UCSD-AML1 (cell line): Measurements from ENCODE around the gene TNFSF13B.
A peak's percentile ranks its signal among the peaks of the same experiment; 100 is the strongest.
"Not testable (repeated sequence)": the region's sequence is repeated elsewhere in the genome, so short reads cannot be mapped to it uniquely, and the experiment has no call there.

ENCODE experiments used
- DNase-seq: peaks from one replicate; lab custom pipeline; 2025; ENCODE audit not compliant: unreplicated experiment; lab: John Stamatoyannopoulos, UW

TNFSF13B gene

GRCh38 chr13:108278466-108278865 lies 8.9 kb downstream of the TNFSF13B start:
- no peak for DNase-seq

DNA sequence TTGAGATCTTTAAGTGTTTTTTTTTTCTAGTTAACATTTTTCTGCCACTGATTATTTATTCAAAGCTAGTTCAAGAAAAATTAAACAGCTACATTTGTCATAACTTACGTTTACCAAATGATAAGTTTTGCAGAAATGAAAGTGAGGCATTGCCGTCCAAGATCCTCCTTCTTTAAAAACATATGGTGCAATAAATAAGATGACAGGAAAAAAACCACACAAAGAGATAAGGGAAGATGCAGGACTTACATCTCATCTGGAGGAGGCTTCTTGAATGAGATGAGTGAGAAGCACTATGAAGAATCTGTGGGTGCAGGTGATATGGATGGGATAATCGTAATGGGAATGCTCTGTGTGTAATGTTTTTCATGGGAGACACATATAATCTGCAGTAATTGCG lies 12.4 kb downstream of the TNFSF13B start:
- DNase-seq = no peak

- DNase-seq = no peak
Observed at GRCh38 chr13:108283110-108283509, 13.6 kb downstream of the TNFSF13B start.

DNA sequence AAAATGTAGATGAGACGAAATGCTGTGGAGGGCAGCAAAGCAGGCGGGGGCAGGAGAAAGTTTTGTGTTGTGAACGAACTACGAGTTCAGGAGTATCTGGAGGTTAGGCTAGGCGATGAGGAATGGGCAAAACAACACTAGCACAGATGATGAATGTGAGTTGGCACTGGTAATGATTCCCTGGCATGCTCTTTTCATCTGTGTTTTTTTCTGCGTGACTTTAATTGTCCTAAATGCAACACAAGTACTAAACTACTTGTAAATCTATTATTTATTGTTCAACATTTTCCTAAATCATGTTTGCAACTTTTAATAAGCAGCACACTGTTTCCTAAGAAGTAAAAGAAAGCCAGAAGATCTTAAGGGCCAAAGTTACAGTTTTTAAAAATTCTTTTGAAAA lies 19.2 kb downstream of the TNFSF13B start:
- no peak for DNase-seq

GRCh38 chr13:108289819-108290218 lies 20.3 kb downstream of the TNFSF13B start:
- no peak for DNase-seq

GRCh38 chr13:108297114-108297513 lies 27.6 kb downstream of the TNFSF13B start:
- DNase-seq = no peak

DNA sequence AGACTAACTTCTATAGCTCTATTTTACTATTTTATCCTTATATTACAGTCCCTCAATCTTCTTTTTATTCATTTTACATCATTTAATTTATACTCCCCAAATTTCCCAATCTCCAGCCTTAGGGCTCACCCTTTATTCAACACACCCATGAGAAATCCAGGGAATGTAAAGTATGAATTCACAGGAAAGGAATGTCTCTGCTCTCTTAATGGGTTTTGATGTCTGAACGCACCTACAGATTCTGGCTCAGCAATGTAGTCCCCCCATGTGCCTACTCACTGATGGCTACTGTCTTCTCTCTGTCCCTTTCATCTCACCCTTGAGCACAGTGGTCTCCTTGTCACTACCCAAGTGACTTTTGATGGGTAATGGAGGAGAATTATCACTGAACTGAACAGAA lies 32.8 kb downstream of the TNFSF13B start:
- no peak for DNase-seq

DNA sequence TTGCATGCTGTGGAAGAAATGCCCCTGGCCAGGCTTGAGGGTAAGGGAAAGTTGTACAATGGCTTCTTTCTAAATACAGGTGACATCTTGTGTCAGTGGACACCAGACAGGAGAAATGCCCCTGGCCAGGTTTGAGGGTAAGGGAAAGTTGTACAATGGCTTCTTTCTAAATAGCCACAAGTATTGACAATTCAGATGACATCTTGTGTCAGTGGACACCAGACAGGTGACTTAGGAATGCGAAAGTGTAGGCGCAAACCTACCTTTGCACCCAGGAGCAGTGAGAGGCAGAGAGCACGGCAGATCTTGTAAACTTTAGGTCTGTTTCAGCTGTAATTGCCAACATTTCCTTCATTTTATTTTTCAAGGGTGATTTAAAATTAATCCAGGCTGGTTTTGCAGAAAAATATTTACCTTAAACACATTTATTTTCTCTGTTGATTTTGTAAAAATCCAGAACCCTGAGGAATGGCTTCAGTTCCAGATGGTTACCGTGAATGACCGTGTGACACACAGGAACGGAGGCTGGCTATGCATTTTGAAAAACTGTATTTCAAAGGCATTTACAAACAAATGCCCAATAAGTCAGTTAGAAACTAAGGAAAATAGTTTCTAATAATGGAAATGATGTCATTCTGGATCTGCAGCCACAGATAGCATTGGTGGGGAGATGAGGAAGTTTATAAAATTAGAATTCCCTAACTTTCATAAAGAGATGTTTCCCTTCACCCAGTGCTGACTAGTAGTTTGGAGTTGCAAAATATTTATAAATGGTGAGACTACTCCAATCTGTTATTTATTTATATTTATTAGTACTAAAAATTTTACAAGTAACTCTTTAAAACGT lies 34.9 kb downstream of the TNFSF13B start:
- no peak for DNase-seq

DNA sequence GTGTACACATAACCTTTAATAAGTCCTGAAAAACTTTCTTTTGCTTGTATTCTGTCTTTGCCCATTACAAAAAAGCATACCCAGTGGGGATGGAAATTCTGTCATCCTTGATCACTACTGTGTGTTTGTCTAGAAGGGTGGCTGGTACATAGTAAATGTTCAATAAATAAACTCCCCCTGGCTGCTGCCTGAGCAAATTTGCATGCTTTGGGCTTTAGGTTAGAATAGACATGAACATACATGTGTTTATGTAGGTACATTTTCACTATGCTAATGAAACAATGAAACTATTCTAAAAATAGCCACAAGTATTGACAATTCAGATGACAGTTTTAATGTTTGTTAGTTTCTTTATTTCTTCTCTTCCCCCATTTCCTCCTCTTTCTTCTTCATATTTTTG lies 36.1 kb downstream of the TNFSF13B start:
- no peak for DNase-seq

DNA sequence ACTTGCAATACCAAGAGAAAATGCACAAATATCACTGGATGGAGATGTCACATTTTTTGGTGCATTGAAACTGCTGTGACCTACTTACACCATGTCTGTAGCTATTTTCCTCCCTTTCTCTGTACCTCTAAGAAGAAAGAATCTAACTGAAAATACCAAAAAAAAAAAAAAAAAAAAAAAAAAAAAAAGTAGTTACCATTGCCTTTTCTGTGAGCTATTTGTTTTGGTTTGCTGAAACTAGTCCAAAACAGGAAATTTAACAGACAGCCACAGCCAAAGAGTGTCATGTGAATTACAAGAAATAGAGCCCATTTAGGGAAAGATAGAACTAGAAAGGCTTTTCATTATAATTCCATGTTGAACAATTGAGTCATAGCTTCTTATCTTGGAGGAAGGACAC lies 37.3 kb downstream of the TNFSF13B start:
- DNase-seq = no peak

DNA sequence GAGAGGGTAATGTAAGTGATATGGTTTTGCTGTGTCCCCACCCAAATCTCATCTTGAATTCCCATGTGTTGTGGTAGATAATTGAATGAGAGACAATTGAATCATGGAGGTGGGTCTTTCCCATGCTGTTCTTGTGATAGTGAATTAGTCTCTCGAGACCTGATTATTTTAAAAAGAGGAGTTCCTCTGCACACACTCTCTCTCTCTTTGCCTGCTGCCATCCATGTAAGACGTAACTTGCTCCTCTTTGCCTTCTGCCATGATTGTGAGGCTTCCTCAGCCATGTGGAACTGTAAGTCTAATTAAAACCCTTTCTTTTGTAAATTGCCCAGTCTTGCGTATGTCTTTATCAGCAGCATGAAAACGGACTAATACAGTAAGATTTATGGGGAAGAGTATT lies 42.1 kb downstream of the TNFSF13B start:
- not testable (repeated sequence) for DNase-seq

DNA sequence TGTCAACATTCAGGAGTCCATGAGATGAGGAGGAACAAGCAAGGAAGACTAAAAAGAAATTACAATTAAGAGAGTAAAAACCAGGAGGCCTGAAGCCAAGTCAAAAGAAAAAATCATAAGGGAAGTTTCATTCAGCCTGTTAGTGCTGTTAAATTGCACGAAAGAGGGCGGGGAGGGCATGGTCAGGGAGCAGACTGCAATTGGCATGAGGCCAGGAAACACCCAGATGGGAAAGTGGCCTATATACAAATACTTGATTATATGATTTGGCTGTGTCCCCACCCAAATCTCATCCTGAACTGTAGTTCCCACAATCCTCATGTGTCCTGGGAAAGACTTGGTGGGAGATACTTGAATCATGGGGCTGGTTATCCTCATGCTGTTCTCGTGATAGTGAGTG lies 43.9 kb downstream of the TNFSF13B start:
- no peak for DNase-seq

DNA sequence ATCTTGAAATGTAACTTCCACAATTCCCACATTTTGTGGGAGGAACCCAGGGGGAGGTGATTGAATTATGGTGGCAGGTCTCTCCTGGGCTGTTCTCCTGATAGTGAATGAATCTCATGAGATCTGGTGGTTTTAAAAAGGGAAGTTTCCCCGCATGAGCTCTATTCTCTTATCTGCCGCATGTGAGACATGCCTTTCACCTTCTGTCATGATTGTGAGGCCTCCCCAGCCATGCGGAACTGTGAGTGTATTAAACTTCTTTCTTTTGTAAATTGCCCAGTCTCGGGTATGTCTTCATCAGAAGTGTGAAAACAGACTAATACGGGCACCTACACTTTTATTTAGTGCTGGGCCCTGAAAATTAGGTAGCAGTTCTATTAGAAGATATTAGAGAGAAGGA lies 45.8 kb downstream of the TNFSF13B start:
- DNase-seq = no peak

GRCh38 chr13:108315991-108316390 lies 46.5 kb downstream of the TNFSF13B start:
- DNase-seq = no peak

GRCh38 chr13:108316413-108316812 lies 46.9 kb downstream of the TNFSF13B start:
- no peak for DNase-seq

GRCh38 chr13:108322206-108322824 lies 52.8 kb downstream of the TNFSF13B start:
- DNase-seq = no peak

DNA sequence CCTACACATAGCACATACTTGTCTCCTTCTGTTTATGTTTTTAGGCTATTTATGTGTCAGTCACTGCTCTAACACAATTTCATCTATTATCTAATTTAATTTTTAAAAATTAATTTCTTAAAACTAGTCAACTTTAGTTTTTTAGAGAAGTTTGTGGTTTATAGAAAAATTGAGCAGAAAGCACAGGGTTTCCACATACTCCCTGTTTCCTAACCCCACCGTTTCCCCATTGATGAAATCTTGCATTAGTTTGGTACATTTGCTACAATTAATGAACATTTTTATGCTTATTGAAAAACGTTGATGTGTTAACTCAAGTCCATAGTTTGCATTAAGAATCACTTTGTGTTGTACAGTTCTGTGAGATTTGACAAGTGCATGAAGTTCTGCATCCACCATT lies 53.5 kb downstream of the TNFSF13B start:
- no peak for DNase-seq

DNA sequence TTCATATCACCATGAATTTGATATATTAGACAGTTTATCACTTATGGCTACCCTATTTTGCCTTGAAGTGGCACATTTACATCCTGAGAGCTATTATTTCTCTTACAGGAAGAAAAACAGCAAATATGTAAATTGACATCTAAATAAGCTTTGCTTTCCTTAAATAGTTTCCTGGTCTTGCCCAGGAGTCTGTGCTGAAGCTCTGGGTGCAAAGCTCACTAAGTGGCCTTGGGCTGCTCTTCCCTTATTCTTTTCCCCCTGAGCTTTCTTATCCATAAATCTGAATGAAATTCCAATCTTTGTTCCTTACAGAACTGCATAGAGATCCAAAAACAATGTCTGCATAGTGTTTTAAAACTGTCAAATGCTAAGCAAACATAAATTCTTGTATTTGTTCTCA lies 56.3 kb downstream of the TNFSF13B start:
- no peak for DNase-seq

DNA sequence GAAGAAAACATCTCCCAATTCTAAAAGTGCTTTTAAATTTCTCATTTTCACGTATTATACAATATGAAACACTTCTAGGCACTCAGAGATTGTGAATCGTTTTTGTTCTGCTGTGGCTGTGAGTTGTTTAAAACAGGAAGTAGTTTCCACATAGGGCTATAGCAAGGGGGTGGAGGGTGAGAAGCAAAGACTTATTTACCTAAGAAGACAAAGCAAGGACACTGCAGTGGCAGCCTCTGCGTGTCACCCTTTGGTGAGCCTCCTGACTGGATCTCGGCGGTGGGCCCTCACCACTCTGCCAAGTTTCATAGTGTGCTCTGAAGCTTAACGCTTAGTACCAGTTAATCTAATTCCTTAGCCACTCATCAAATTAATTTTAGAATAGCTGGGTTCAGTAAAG lies 56.8 kb downstream of the TNFSF13B start:
- peak; percentile 30 for DNase-seq

DNA sequence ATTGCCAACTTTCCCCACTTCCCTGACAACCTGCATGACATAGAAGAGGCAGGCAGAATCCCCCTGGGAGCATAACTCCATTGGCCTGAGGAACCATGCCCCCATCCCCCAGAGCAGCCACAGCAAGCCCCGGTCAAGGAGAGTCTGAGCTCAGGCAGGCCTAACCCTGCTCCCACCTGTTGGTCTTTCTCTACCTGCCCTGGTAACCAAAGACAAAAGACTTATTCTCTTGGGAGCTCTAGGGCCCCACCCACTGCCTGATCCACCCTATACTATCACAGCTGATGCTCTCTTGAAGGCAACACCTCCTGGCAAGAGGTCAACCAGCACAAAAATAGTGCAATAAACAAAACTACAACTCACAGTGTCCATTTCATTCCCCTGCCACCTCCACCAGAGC lies 59.3 kb downstream of the TNFSF13B start:
- no peak for DNase-seq

GRCh38 chr13:108332791-108333190 lies 63.3 kb downstream of the TNFSF13B start:
- no peak for DNase-seq

GRCh38 chr13:108342369-108343289 lies 73.1 kb downstream of the TNFSF13B start:
- DNase-seq = no peak
